Ovary (tissue), 9 donors: Measurements from ENCODE around the gene HSD11B1L. TPM values are rescaled to one million over a fixed set of nuclear protein-coding genes. Genes with fewer than 3 reads are reported as not detected.

Experiments used
- DNase-seq, 5 donors: peaks; one replicate each; pipeline ENCODE4 v3.0.0-alpha.2; 2019 to 2020
- H3K27ac ChIP-seq, 2 donors: fragments of 200-600 bp; one replicate each; pipeline versions ENCODE4 v1.5.1 to v1.8.0; 2019 to 2022
- H3K27me3 ChIP-seq: fragments of 200-600 bp; one replicate; pipeline ENCODE4 v1.8.0; 2022
- H3K36me3 ChIP-seq: fragments of 200-600 bp; sonication (generic); one replicate; pipeline ENCODE4 v1.5.1; 2019
- H3K4me1 ChIP-seq: one replicate; pipeline ENCODE4 v1.8.1; 2013; ENCODE audit warnings: mild to moderate bottlenecking, moderate library complexity; ENCODE audit not compliant: insufficient read depth
- H3K4me3 ChIP-seq: fragments of 200-600 bp; sonication (generic); one replicate; pipeline ENCODE4 v1.5.1; 2017
- H3K9me3 ChIP-seq, 2 donors: fragments of 200-600 bp in 1 of 2; sonication (generic) in 1 of 2; one replicate each; pipeline versions ENCODE4 v1.5.1 to v1.8.1; 2013 to 2019; ENCODE audit warnings: mild to moderate bottlenecking in 1 of 2, moderate library complexity in 1 of 2
- EP300 ChIP-seq: sonication (generic); formaldehyde crosslinking; IDR thresholded peaks from one replicate; pipeline ENCODE4 v1.6.1; 2017; ENCODE audit warnings: antibody characterized with exemption
- POLR2A ChIP-seq: fragments of 450-650 bp; IDR thresholded peaks from one replicate; pipeline ENCODE4 v1.6.1; 2017; ENCODE audit warnings: antibody characterized with exemption, mild to moderate bottlenecking, moderate library complexity
- WGBS, 3 donors: extraction: QIAGEN DNeasy Blood & Tissue Kit in 1 of 3; methylation state at CpG; one replicate each; pipeline versions ENCODE4 v1.1.5 to v1.1.7; 2013 to 2017; 5-methylcytosine and 5-hydroxymethylcytosine counted together
- intact Hi-C, 4 donors: fragments of 100-400 bp; cut with DNase I; formaldehyde crosslinking; loops; one replicate each; pipeline versions ENCODE4 v1.11.0 to v1.15.1; 2022 to 2023
- polyA plus RNA-seq, 2 donors: library from polyadenylated mRNA; stranded (reverse); fragments of 200-250 nt in 1 of 2; fragments of 350-450 nt in 1 of 2; fragmentation: Illumina TruSeq in 1 of 2; extraction: RNeasy Lipid Tissue Mini Kit (QIAGEN cat#74804) in 1 of 2; gene quantifications; one replicate each; pipeline ENCODE4 v1.2.3, GENCODE V29; 2013 to 2014
- total RNA-seq, 7 donors: library from RNA; depleted of rRNA in 2 of 7; stranded (reverse); fragments of >200 nt in 2 of 7; fragmentation: NEBNext Ultra II Directional in 3 of 7; extraction: Animal tissue kit (Norgen Biotek cat#: 25700) in 3 of 7; gene quantifications; one replicate each; pipeline versions ENCODE4 v1.1.0 to v1.2.4, GENCODE V29; 2016 to 2023
- TF ChIP-seq, protein P1 (sequence below), 3 donors: fragments of 450-650 bp in 2 of 3; fragments of 200-600 bp in 1 of 3; IDR thresholded peaks; one replicate each; pipeline versions ENCODE4 v1.5.1 to v1.8.0; 2016 to 2022; ENCODE audit warnings: antibody characterized with exemption in 3 of 3, mild to moderate bottlenecking in 1 of 3
- donor health status: DM: no; HTN: no; CAD: no; lungs with moderate emphysema.
- donor health status: DM: no; HTN: no; CAD: no.
- donor health status: Bipolar disorder and iron deficiency.
- donor health status: DM: yes; HTN: yes; CAD: no.
- donor health status: DM: no; HTN: no; CAD: no.
- donor health status: DM: yes; HTN: yes; CAD: no.

Gene HSD11B1L
- total and polyA plus RNA-seq, 9 donors, result 3.1 to 20.7 (median 8.5) TPM

DNA sequence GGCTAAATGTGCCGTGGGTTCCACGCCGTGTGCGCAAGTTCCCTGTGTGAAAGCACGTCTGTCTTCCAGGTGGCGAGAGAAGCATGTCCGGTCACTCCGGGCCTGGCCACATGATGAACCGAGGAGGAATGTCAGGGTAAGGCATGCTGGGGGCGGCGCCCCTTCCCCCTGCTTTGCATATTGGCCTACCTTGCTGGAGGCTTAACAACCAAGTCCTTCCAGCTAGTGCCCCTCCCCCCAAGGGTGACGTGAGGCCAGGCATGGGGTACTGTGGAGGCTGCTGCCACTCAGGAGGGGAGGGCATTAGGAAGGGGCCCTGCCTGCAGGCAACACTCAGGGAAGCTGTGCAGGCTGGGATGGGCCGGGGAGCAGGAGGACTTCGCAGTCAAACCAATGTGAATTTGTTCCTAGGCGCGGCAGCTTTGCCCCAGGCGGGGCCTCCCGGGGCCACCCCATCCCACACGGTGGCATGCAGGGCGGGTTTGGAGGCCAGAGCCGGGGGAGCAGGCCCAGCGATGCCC, 13.0 kb upstream of the HSD11B1L start:
- H3K36me3 ChIP-seq, result no peaks in the 10 kb centered on the region
- DNase-seq, result no peak
- intact Hi-C loops, result no loop called here

DNA sequence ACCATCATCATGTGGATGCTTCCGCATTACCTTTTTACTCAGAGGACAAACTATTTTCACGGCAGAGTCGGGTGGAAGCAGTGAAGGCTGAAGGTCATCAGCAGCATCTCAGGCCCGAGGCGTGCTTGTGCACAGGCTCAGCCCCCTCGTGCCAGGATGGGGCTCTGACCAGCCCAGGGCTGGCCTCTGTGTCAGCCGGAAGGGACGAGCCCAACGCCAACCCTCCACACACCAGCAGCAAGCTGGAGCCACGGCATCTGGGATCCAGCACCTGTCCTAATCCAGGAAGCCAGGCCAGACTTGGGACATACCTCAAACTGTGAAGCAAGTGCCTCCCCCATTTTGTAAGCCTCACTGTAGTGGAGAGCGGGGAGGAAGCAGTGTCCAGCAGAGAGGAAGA, 11.6 kb upstream of the HSD11B1L start:
- no peak overlapping the region for H3K4me3 ChIP-seq
- DNase-seq, result no peak
- H3K27me3 ChIP-seq, result no peaks in the 10 kb centered on the region
- 66 to 78% (median 67%) methylated on average over 11 of the region's 11 CpGs for WGBS, 3 donors
- H3K27ac ChIP-seq, result no peak overlapping the region
- TF ChIP-seq EP300, result no peak
- TF ChIP-seq POLR2A, result no peak
- TF ChIP-seq, protein P1, sequence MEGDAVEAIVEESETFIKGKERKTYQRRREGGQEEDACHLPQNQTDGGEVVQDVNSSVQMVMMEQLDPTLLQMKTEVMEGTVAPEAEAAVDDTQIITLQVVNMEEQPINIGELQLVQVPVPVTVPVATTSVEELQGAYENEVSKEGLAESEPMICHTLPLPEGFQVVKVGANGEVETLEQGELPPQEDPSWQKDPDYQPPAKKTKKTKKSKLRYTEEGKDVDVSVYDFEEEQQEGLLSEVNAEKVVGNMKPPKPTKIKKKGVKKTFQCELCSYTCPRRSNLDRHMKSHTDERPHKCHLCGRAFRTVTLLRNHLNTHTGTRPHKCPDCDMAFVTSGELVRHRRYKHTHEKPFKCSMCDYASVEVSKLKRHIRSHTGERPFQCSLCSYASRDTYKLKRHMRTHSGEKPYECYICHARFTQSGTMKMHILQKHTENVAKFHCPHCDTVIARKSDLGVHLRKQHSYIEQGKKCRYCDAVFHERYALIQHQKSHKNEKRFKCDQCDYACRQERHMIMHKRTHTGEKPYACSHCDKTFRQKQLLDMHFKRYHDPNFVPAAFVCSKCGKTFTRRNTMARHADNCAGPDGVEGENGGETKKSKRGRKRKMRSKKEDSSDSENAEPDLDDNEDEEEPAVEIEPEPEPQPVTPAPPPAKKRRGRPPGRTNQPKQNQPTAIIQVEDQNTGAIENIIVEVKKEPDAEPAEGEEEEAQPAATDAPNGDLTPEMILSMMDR (IDR thresholded peaks at IDR 0.05), result no peak
- H3K4me1 ChIP-seq, result no peaks in the 10 kb centered on the region
- intact Hi-C loops, result no loop called here
- no peaks in the 10 kb centered on the region for H3K9me3 ChIP-seq
- no peaks in the 10 kb centered on the region for H3K36me3 ChIP-seq

More for the DNA sequence above, 13.0 kb upstream of the HSD11B1L start:
- no peaks in the 10 kb centered on the region for H3K4me1 ChIP-seq
- TF ChIP-seq POLR2A (no peak), EP300 (no peak)
- TF ChIP-seq, protein P1 (IDR thresholded peaks at IDR 0.05), result no peak
- H3K27me3 ChIP-seq, result no peaks in the 10 kb centered on the region
- H3K27ac ChIP-seq, result no peak overlapping the region
- no peak overlapping the region for H3K4me3 ChIP-seq
- H3K9me3 ChIP-seq, result no peaks in the 10 kb centered on the region
- 78 to 88% (median 80%) methylated on average over 22 of the region's 22 CpGs for WGBS, 3 donors

DNA sequence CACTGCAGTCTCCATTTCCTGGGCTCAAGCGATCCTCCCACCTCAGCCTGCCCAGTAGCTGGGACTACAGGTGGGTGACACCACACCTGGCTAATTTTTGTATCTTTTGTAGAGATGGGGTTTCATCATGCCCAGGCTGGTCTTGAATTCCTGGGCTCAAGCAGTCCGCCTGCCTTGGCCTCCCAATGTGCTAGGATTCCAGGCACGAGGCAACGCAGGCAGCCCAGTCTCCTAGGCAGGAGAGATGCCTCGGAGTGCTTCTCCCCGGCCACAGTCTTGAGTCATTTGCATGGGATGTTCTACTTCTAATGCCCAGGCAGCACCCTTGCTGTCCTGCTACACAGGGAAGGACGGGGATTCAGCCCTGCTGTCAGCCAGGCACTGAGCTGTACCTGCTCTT, 9.2 kb upstream of the HSD11B1L start:
- intact Hi-C loops, result no loop called here
- Histone ChIP-seq H3K27me3 (no peaks in the 10 kb centered on the region), H3K36me3 (no peaks in the 10 kb centered on the region), H3K27ac (no peak overlapping the region), H3K4me3 (no peak overlapping the region), H3K4me1 (no peaks in the 10 kb centered on the region), H3K9me3 (no peaks in the 10 kb centered on the region)
- TF ChIP-seq EP300 (no peak), POLR2A (no peak)
- TF ChIP-seq, protein P1 (IDR thresholded peaks at IDR 0.05), result no peak
- no peak for DNase-seq
- WGBS, 3 donors, result 81 to 96% (median 88%) methylated on average over 7 of the region's 7 CpGs

DNA sequence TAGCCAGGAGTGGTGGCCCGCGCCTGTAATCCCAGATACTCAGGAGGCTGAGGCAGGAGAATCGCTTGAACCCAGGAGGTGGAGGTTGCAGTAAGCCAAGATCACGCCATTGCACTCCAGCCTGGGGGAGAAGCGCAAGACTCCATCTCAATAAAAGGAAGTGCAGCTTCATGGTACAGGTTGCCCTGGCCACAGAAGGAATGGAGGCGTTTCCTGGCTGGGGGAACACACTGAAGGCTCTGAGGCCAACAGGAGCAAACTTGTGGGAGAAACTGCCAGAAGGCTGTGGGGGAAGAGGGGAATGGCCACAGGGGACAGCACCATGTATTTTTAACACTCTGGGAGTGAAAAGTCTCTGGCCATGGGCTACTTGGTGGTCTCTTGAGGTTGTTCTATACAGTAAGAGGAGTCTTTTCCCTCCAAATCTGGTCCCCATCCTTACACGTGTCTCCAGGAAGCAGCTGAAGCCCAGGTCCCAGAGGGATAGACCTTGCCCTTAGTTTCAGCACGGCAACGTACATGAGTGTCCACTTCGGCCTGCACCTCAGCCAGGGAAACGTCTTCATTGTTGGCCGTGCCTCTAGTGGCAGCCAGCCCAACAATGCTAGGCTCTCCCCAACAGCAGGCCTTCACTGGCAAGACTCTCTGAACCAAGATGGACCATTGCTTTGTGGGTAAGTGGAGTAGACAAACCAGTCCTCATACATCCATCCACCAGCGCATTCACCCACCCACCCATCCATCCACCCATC, 7.9 kb upstream of the HSD11B1L start:
- 84 to 89% (median 88%) methylated on average over 13 of the region's 13 CpGs for WGBS, 3 donors
- Histone ChIP-seq H3K36me3 (no peaks in the 10 kb centered on the region), H3K9me3 (no peaks in the 10 kb centered on the region), H3K27ac (no peak overlapping the region), H3K4me3 (no peak overlapping the region), H3K27me3 (no peaks in the 10 kb centered on the region), H3K4me1 (no peaks in the 10 kb centered on the region)
- TF ChIP-seq POLR2A (no peak), EP300 (no peak)
- TF ChIP-seq, protein P1 (IDR thresholded peaks at IDR 0.05), result no peak
- intact Hi-C loops, result no loop called here
- DNase-seq, result no peak
